PC-3 (cell line): Measurements from ENCODE around the gene SDHAF4. TPM values are rescaled to one million over a fixed set of nuclear protein-coding genes. Genes with fewer than 3 reads are reported as not detected.
A peak's percentile ranks its signal among the peaks of the same experiment; 100 is the strongest.

ENCODE experiments used
- ATAC-seq: fragments of 200-7000 bp; cut with Tn5 transposase; 2 replicates; pipeline ENCODE4 v1.9.1; 2020; ENCODE audit warnings: mild to moderate bottlenecking, moderate library complexity
- Bru-seq: library from RNA; stranded (reverse); fragments of 400-500 nt; gene quantifications from one replicate; lab custom pipeline; 2021; lab: Mats Ljungman, UMichigan
- BruChase-seq, 2 experiments: library from RNA; stranded (reverse); fragments of 400-500 nt; gene quantifications; one replicate each; lab custom pipeline; 2021; lab: Mats Ljungman, UMichigan
- BruUV-seq: library from RNA; stranded (reverse); fragments of 400-500 nt; replicated peaks from 2 replicates; lab custom pipeline; 2021; lab: Mats Ljungman, UMichigan
- CTCF ChIA-PET: fragments of 300-600 bp; sonication (Branson Sonifier 250); formaldehyde crosslinking; loops from one replicate; lab custom pipeline; 2022; ENCODE audit warnings: antibody characterized with exemption; lab: Charles Lee
- POLR2A ChIA-PET: fragments of 300-600 bp; sonication (Branson Sonifier 250); formaldehyde crosslinking; loops from one replicate; lab custom pipeline; 2022; ENCODE audit warnings: antibody characterized with exemption; ENCODE audit not compliant: unreplicated experiment; lab: Charles Lee
- DNase-seq: peaks from one replicate; pipeline ENCODE4 v3.0.0-alpha.2; 2015
- H2AFZ ChIP-seq: fragments of 300-600 bp; sonication (generic); 2 replicates; pipeline ENCODE4 v1.6.0; 2016; ENCODE audit warnings: antibody characterized with exemption, low read length
- H3F3A ChIP-seq: fragments of 300-600 bp; sonication (generic); one replicate; pipeline ENCODE4 v1.6.0; 2017; ENCODE audit warnings: antibody characterized with exemption, low read length, control low read depth, mild to moderate bottlenecking; ENCODE audit not compliant: unreplicated experiment
- H3K27ac ChIP-seq: fragments of 300-600 bp; sonication (generic); 2 replicates; pipeline ENCODE4 v1.5.1; 2016; ENCODE audit warnings: mild to moderate bottlenecking, low read length
- H3K27me3 ChIP-seq: fragments of 300-600 bp; sonication (generic); 2 replicates; pipeline ENCODE4 v1.6.1; 2016; ENCODE audit warnings: low read length, mixed read lengths
- H3K36me3 ChIP-seq: fragments of 300-600 bp; sonication (generic); 2 replicates; pipeline ENCODE4 v1.6.1; 2016; ENCODE audit warnings: low read depth, mixed run types, low read length, mixed read lengths
- H3K4me1 ChIP-seq: fragments of 300-600 bp; sonication (generic); 2 replicates; pipeline ENCODE4 v1.5.1; 2016; ENCODE audit warnings: low read length; ENCODE audit not compliant: insufficient read depth
- H3K4me2 ChIP-seq: fragments of 300-600 bp; sonication (generic); 2 replicates; pipeline ENCODE4 v1.6.0; 2016; ENCODE audit warnings: low read length
- H3K4me3 ChIP-seq: fragments of 300-600 bp; sonication (generic); 2 replicates; pipeline ENCODE4 v1.5.1; 2016; ENCODE audit warnings: mild to moderate bottlenecking, low read length, mixed read lengths
- H3K79me2 ChIP-seq: fragments of 300-600 bp; sonication (generic); 2 replicates; pipeline ENCODE4 v1.6.1; 2017; ENCODE audit warnings: low read length, mixed read lengths
- H3K9ac ChIP-seq: fragments of 300-600 bp; sonication (generic); 2 replicates; pipeline ENCODE4 v1.6.0; 2016; ENCODE audit warnings: mild to moderate bottlenecking, low read length
- H3K9me2 ChIP-seq: fragments of 300-600 bp; sonication (generic); replicated peaks from 2 replicates; pipeline ENCODE4 v1.6.1; 2016; ENCODE audit warnings: mixed run types, low read length, mixed read lengths
- H3K9me3 ChIP-seq: fragments of 300-600 bp; sonication (generic); 2 replicates; pipeline ENCODE4 v1.6.1; 2016; ENCODE audit warnings: low read length, mixed read lengths
- H4K20me1 ChIP-seq: fragments of 300-600 bp; sonication (generic); 2 replicates; pipeline ENCODE4 v1.6.1; 2016; ENCODE audit warnings: low read length, mixed read lengths
- EZH2 ChIP-seq: fragments of 300-600 bp; sonication (generic); IDR thresholded peaks from one replicate; pipeline ENCODE4 v1.6.1; 2017; ENCODE audit warnings: antibody characterized with exemption, mild to moderate bottlenecking, low read length; ENCODE audit not compliant: unreplicated experiment
- EZH2phosphoT487 ChIP-seq: fragments of 300-600 bp; sonication (generic); IDR thresholded peaks from 2 replicates; pipeline ENCODE4 v1.6.1; 2018; ENCODE audit warnings: mild to moderate bottlenecking, antibody characterized with exemption, low read length, borderline replicate concordance
- intact Hi-C: fragments of 100-400 bp; cut with micrococcal nuclease; formaldehyde crosslinking; loops from 2 replicates; pipeline ENCODE4 v1.9.0; 2023
- long read RNA-seq: library from polyadenylated mRNA; unstranded; transcript quantifications from one replicate; pipeline ENCODE4 v2.0.0, GENCODE V29; 2021; ENCODE audit not compliant: unreplicated experiment
- total RNA-seq: library from RNA; depleted of rRNA; stranded (reverse); fragments of >200 nt; gene quantifications from 2 replicates; pipeline ENCODE4 v1.2.3, GENCODE V29; 2014; rRNA removed
- TF ChIP-seq, protein P1 (sequence below): fragments of 300-600 bp; sonication (generic); conservative IDR thresholded peaks from 2 replicates; pipeline ENCODE4 v1.5.1; 2017; ENCODE audit warnings: antibody characterized with exemption, low read depth, mild to moderate bottlenecking, low read length

The SDHAF4 gene
- 1.5 and 6.2 TPM in 2 replicates for total RNA-seq
- percentile 65 among the genes with signal in this experiment for Bru-seq, nascent RNA
- BruChase-seq, experiment 1, labeled RNA remaining after a 6-hour chase = percentile 53 among the genes with signal in this experiment
- percentile 53 among the genes with signal in this experiment for BruChase-seq, experiment 2, labeled RNA remaining after a 2-hour chase
- long read RNA-seq, transcript SDHAF4-201 (3 exons, 1,196 nt) = major isoform, 9 of 13 reads
- long read RNA-seq, partial matches to known transcripts = 0 of 13 reads
- long read RNA-seq, other reads (novel, unspliced or antisense) = 4 of 13 reads

DNA sequence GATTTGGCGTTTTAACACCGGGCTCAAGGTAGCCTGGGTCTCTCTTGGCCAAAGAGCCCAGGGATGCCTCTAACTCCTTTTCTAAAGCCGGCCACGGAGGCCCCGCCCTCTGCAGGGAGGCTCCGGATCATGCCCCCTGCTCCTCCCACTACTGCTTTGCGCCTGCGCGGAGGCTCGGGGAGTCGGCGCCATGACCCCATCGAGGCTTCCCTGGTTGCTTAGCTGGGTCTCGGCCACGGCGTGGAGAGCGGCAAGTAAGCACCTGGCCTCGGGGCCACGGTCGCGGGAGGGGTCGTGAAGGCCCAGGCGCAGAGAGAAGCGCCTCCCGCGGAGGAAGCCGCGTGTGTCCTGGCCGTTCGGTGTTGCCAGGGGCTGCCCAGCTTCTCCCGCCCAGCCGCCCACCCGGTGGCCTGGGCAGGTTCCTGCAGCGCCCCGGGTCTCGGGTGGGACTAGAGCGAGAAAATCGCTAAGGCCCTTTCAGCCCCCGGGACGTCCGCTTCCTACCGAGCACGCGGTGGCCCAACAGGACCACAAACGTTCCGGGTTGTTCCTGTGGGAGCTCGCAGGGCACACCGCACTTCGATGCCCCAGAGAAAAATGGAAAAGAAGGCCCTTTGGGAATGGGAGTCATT is at the start of gene SDHAF4:
TSS of gene SDHAF4 (plus strand) at position 180 of the 632 bp plus-strand sequence. CDS start at position 191, 11 bp downstream.
- TSS peak; percentile 49 for BruUV-seq
- no peaks in the 10 kb centered on the region for H3K27me3 ChIP-seq
- peaks cover 17% of the 10 kb centered on the region for H3K79me2 ChIP-seq
- H2AFZ ChIP-seq = peak within 1 kb of the TSS; percentile 95
- no peaks in the 10 kb centered on the region for H3K9me2 ChIP-seq
- H3K4me1 ChIP-seq = peaks cover 8% of the 10 kb centered on the region; the same call in 1 of the 2 replicates
- H3K27ac ChIP-seq = peak within 1 kb of the TSS; percentile 43
- peak within 1 kb of the TSS; percentile 96 for H3K9ac ChIP-seq
- TF ChIP-seq, protein P1, sequence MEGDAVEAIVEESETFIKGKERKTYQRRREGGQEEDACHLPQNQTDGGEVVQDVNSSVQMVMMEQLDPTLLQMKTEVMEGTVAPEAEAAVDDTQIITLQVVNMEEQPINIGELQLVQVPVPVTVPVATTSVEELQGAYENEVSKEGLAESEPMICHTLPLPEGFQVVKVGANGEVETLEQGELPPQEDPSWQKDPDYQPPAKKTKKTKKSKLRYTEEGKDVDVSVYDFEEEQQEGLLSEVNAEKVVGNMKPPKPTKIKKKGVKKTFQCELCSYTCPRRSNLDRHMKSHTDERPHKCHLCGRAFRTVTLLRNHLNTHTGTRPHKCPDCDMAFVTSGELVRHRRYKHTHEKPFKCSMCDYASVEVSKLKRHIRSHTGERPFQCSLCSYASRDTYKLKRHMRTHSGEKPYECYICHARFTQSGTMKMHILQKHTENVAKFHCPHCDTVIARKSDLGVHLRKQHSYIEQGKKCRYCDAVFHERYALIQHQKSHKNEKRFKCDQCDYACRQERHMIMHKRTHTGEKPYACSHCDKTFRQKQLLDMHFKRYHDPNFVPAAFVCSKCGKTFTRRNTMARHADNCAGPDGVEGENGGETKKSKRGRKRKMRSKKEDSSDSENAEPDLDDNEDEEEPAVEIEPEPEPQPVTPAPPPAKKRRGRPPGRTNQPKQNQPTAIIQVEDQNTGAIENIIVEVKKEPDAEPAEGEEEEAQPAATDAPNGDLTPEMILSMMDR = no peak
- TF ChIP-seq EZH2 (no peak), EZH2phosphoT487 (no peak)
- no peaks in the 10 kb centered on the region for H4K20me1 ChIP-seq
- H3K9me3 ChIP-seq = no peaks in the 10 kb centered on the region
- DNase-seq = peak; percentile 84
- H3K4me3 ChIP-seq = peak within 1 kb of the TSS; percentile 85
- peak within 1 kb of the TSS; percentile 97 for H3K4me2 ChIP-seq
- no peaks in the 10 kb centered on the region for H3K36me3 ChIP-seq
- POLR2A ChIA-PET = interaction anchor here (0.6 kb wide), 1 partner anchor 312 kb away, joined by 3 read pairs; no protein-coding TSS in a partner anchor
- no peaks in the 10 kb centered on the region for H3F3A ChIP-seq
- CTCF ChIA-PET = no interaction called here
- intact Hi-C loops = loop anchor here (5.0 kb wide), 2 partner anchors 100 to 120 kb away; partner anchors contain the start of gene SMAP1
- ATAC-seq = peak; percentile 96

DNA sequence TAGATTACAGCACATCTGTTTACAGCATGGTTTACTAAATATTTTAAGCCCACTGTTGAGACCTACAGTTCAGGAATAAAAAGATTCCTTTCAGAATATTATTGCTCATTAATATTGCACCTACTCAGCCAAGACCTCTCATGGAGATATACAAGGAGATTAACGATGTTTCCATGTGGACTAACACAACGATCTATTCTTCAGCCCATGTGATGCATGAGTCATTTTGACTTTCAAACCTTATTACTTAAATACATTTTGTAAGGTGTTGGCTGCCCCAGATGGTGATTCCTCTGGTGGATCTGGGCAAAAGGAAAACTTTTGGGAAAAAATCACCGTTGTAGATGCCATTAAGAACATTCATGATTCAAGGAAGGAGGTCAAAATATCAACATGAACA is 48.0 kb upstream of the SDHAF4 start:
- no peaks in the 10 kb centered on the region for H3K9me2 ChIP-seq
- intact Hi-C loops = no loop called here
- no TSS peak for BruUV-seq
- no peak overlapping the region for H3K9ac ChIP-seq
- no peaks in the 10 kb centered on the region for H3K79me2 ChIP-seq
- ChIA-PET POLR2A (no interaction called here), CTCF (no interaction called here)
- no peak for ATAC-seq
- H3K4me2 ChIP-seq = no peak overlapping the region
- no peaks in the 10 kb centered on the region for H3K4me1 ChIP-seq
- TF ChIP-seq EZH2 (no peak), EZH2phosphoT487 (no peak)
- TF ChIP-seq, protein P1 = no peak
- H3F3A ChIP-seq = no peaks in the 10 kb centered on the region
- DNase-seq = no peak
- no peaks in the 10 kb centered on the region for H3K36me3 ChIP-seq
- H2AFZ ChIP-seq = no peak overlapping the region
- H3K9me3 ChIP-seq = no peaks in the 10 kb centered on the region
- H4K20me1 ChIP-seq = no peaks in the 10 kb centered on the region
- H3K27ac ChIP-seq = no peak overlapping the region
- H3K27me3 ChIP-seq = no peaks in the 10 kb centered on the region
- H3K4me3 ChIP-seq = no peak overlapping the region
